ENCODE measurements around the gene RPL23.

DNA sequence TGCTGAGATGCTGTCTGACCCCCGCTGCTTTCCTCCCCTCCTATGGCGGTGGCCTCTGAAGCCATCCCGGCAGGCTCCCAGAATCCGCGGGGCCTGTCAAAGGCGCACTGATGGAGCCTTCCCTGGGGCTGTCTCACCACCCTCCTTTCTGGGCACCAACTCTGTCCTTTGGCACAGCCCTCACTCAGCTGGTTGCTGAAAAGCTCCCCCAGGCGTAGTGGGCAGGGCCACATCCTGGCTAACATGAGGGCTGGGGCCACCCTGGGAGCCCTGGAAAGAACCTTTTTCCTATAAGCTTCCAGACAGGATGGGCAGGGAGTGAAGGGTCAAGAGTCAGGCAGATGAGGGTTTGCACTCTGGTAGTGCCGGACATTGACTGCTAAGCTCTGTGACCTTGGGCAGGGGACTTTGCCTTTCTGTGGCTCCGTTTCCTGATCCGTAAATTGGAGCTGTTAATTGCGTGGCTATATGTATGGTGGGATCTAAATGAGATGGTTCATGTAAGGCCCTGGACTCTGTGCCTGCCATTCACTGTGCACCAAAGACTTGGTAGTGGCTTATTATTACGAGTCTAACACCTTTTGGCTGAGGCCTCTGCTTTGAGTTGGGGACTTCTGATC is 44.3 kb upstream of the RPL23 start:
- no peak for TF ChIP-seq EZH2 (IDR thresholded peaks at IDR 0.05; ENCODE audit: insufficient read depth, poor library complexity, severe bottlenecking)
- TF ChIP-seq EZH2phosphoT487 (IDR thresholded peaks at IDR 0.05; ENCODE audit: insufficient read depth, low read depth): no peak

Measured in GM23248 (cell line).